Thyroid gland (tissue), 4 donors: ENCODE results near the gene HAPLN1.

Experiments
- CTCF ChIP-seq, 6 experiments: fragments of 200-600 bp in 3 of 6; fragments of 450-650 bp in 3 of 6; sonication (generic) in 3 of 6; IDR thresholded peaks; one replicate each; pipeline ENCODE4 v1.5.1; 2016 to 2019; ENCODE audit warnings: antibody characterized with exemption in 6 of 6, mild to moderate bottlenecking in 2 of 6, inconsistent platforms in 1 of 6, moderate library complexity in 1 of 6
- POLR2A ChIP-seq, 2 donors: fragments of 450-650 bp; IDR thresholded peaks; one replicate each; pipeline ENCODE4 v1.6.1; 2017; ENCODE audit warnings: antibody characterized with exemption in 2 of 2, mild to moderate bottlenecking in 2 of 2, moderate library complexity in 1 of 2

GRCh38 chr5:83708170-83708569, 12.5 kb downstream of the HAPLN1 start:
- TF ChIP-seq POLR2A (IDR thresholded peaks at IDR 0.05) (no peak), CTCF (IDR thresholded peaks at IDR 0.05) (no peak)
